ENCODE data around the gene DIP2B. TPM values are rescaled to one million over a fixed set of nuclear protein-coding genes. Genes with fewer than 3 reads are reported as not detected.

Gene DIP2B
- total and polyA plus RNA-seq, 2 of the 13 experiments (the other 11 are each of a cell fraction or from before 2014, with no cell fraction given) = 32.1 to 35.8 TPM

- FAIRE-seq = no peak
- H3K27me3 ChIP-seq (ENCODE audit: control insufficient read depth in 1 of 2, insufficient read depth in 2 of 2, low read length in 2 of 2) = no peaks in the 10 kb centered on the region
- 90% methylated on average over 2 of the region's 2 CpGs for WGBS (ENCODE audit: low lambda C conversion rate)
Measured at GRCh38 chr12:50647479-50647878, 142.7 kb downstream of the DIP2B start.

GRCh38 chr12:50650285-50650684, 145.5 kb downstream of the DIP2B start:
- Histone ChIP-seq H3K4me3 (replicated peaks in 1 of 3; ENCODE audit: insufficient read depth in 1 of 3, low read depth in 2 of 3, low read length in 3 of 3) (no peak overlapping the region), H3K9ac (ENCODE audit: insufficient read depth, low read depth, low read length) (no peak overlapping the region), H2AFZ (ENCODE audit: low read length) (no peak overlapping the region), H3K4me1 (ENCODE audit: insufficient read depth, low read length) (peaks cover 11% of the 10 kb centered on the region), H3K36me3 (replicated peaks in 1 of 2; ENCODE audit: control insufficient read depth in 1 of 2, insufficient read depth in 2 of 2, low read length in 2 of 2) (peaks cover 1 to 9% of the 10 kb centered on the region in 2 experiments; a peak in 3 of 5 replicates), H4K20me1 (ENCODE audit: insufficient read depth, low read length) (no peaks in the 10 kb centered on the region), H3K27me3 (ENCODE audit: control insufficient read depth in 1 of 2, insufficient read depth in 2 of 2, low read length in 2 of 2) (no peaks in the 10 kb centered on the region), H3K79me2 (ENCODE audit: insufficient read depth, low read length) (peaks cover 7% of the 10 kb centered on the region), H3K9me3 (ENCODE audit: low read length) (no peaks in the 10 kb centered on the region), H3K27ac (ENCODE audit: extremely low read length, insufficient read depth, low read length) (no peak overlapping the region), H3K4me2 (ENCODE audit: low read depth, low read length) (no peak overlapping the region)
- FAIRE-seq (no peak), ATAC-seq (no peak), DNase-seq (ENCODE audit: low spot score) (no peak)
- in situ Hi-C loops (cut with HindIII; ENCODE audit: extremely low pct_ligation_motif_present, low pct_unique_long_range_greater_than_20kb) = no loop called here
- no TSS peak for BruUV-seq (replicated peaks)
- 98% methylated on average over 3 of the region's 3 CpGs for WGBS (ENCODE audit: low lambda C conversion rate)
- intact Hi-C loops (cut with micrococcal nuclease; ENCODE audit: unreplicated experiment) = no loop called here
- POLR2A ChIA-PET = no interaction called here
- no peak for TF ChIP-seq ZBTB7A (CRISPR knock-in tag; IDR thresholded peaks at IDR 0.05)
- no peak for TF ChIP-seq IRF2 (CRISPR knock-in tag; IDR thresholded peaks at IDR 0.05)
- no peak for TF ChIP-seq MXD3 (CRISPR knock-in tag; IDR thresholded peaks at IDR 0.05)
- TF ChIP-seq MTA3 (CRISPR knock-in tag; IDR thresholded peaks at IDR 0.05) = no peak
- CTCF ChIA-PET (ENCODE audit: low intra/inter-chr PET ratio, low total read pairs) = no interaction called here

More at GRCh38 chr12:50647479-50647878, 142.7 kb downstream of the DIP2B start:
- ATAC-seq (no peak), DNase-seq (ENCODE audit: low spot score) (peak; percentile 15)
- Histone ChIP-seq H3K27ac (ENCODE audit: extremely low read length, insufficient read depth, low read length) (no peak overlapping the region), H3K9me3 (ENCODE audit: low read length) (no peaks in the 10 kb centered on the region), H3K36me3 (replicated peaks in 1 of 2; ENCODE audit: control insufficient read depth in 1 of 2, insufficient read depth in 2 of 2, low read length in 2 of 2) (peaks cover 6 to 27% of the 10 kb centered on the region in 2 experiments), H3K4me1 (ENCODE audit: insufficient read depth, low read length) (no peaks in the 10 kb centered on the region), H2AFZ (ENCODE audit: low read length) (no peak overlapping the region), H3K9ac (ENCODE audit: insufficient read depth, low read depth, low read length) (no peak overlapping the region), H3K4me3 (replicated peaks in 1 of 3; ENCODE audit: insufficient read depth in 1 of 3, low read depth in 2 of 3, low read length in 3 of 3) (no peak overlapping the region), H4K20me1 (ENCODE audit: insufficient read depth, low read length) (no peaks in the 10 kb centered on the region), H3K79me2 (ENCODE audit: insufficient read depth, low read length) (peaks cover 8% of the 10 kb centered on the region), H3K4me2 (ENCODE audit: low read depth, low read length) (no peak overlapping the region)
- ChIA-PET CTCF (ENCODE audit: low intra/inter-chr PET ratio, low total read pairs) (no interaction called here), POLR2A (no interaction called here)
- intact Hi-C loops (cut with micrococcal nuclease; ENCODE audit: unreplicated experiment) (no loop called here), in situ Hi-C loops (cut with HindIII; ENCODE audit: extremely low pct_ligation_motif_present, low pct_unique_long_range_greater_than_20kb) (no loop called here)
- no TSS peak for BruUV-seq (replicated peaks)
- TF ChIP-seq MEF2D (CRISPR knock-in tag; IDR thresholded peaks at IDR 0.05) (no peak), SUZ12 (IDR thresholded peaks at IDR 0.05; ENCODE audit: low read depth, low read length) (no peak), ETV5 (CRISPR knock-in tag; IDR thresholded peaks at IDR 0.05; ENCODE audit: borderline replicate concordance) (no peak), FOSL2 (CRISPR knock-in tag; IDR thresholded peaks at IDR 0.05) (peak; percentile 21; the same call in 1 of the 2 replicates), ZNF235 (CRISPR knock-in tag; IDR thresholded peaks at IDR 0.05; ENCODE audit: borderline replicate concordance) (no peak), ZNF724P (CRISPR knock-in tag; IDR thresholded peaks at IDR 0.05; ENCODE audit: borderline replicate concordance) (no peak), DR1 (CRISPR knock-in tag; IDR thresholded peaks at IDR 0.05) (no peak), NR2F6 (IDR thresholded peaks at IDR 0.05) (no peak), NR2F6 (CRISPR knock-in tag; IDR thresholded peaks at IDR 0.05) (no peak)
